Measurements from ENCODE around the gene TTLL7. TPM values are rescaled to one million over a fixed set of nuclear protein-coding genes. Genes with fewer than 3 reads are reported as not detected.

The TTLL7 gene
- total RNA-seq, 1 donor from 2014 or later: 37.9 TPM

GRCh38 chr1:83999316-83999819, 436 bp upstream of the TTLL7 start:
- peak overlapping the region; percentile 98 for H3K27ac ChIP-seq
- Mint-ChIP-seq H3K4me3 (peak overlapping the region; percentile 95), H3K27ac (peak overlapping the region; percentile 87), H3K9me3 (no peaks in the 10 kb centered on the region), H3K4me1 (peaks cover 20% of the 10 kb centered on the region), H3K36me3 (no peaks in the 10 kb centered on the region), H3K27me3 (ENCODE audit: insufficient read depth, low read depth) (peaks cover 10% of the 10 kb centered on the region)
- peak overlapping the region; percentile 96 for H3K4me3 ChIP-seq
- TF ChIP-seq EZH2phosphoT487 (IDR thresholded peaks at IDR 0.05) (peak; percentile 23), CTCF (IDR thresholded peaks at IDR 0.05) (no peak)
- peaks cover 9% of the 10 kb centered on the region for H3F3A ChIP-seq (ENCODE audit: low read depth)
- no peaks in the 10 kb centered on the region for H3K36me3 ChIP-seq
- no peaks in the 10 kb centered on the region for H4K20me1 ChIP-seq (ENCODE audit: low read depth)
- H3K27me3 ChIP-seq: peaks cover 52% of the 10 kb centered on the region
- DNase-seq (ENCODE audit: low spot score): peak; percentile 94
- H3K79me2 ChIP-seq (ENCODE audit: low read depth): peaks cover 16% of the 10 kb centered on the region
- H3K9me3 ChIP-seq (ENCODE audit: low read depth): no peaks in the 10 kb centered on the region
- H3K4me2 ChIP-seq: peak overlapping the region; percentile 80
- peak overlapping the region; percentile 92 for H3K9ac ChIP-seq
- H2AFZ ChIP-seq (replicated peaks): peak overlapping the region; percentile 100
- H3K4me1 ChIP-seq: peaks cover 14% of the 10 kb centered on the region

- no peak overlapping the region for H3K27ac ChIP-seq
- Mint-ChIP-seq H3K4me1 (peaks cover 20% of the 10 kb centered on the region), H3K4me3 (peak overlapping the region; percentile 95), H3K27ac (peak overlapping the region; percentile 78), H3K27me3 (ENCODE audit: insufficient read depth, low read depth) (peaks cover 10% of the 10 kb centered on the region), H3K9me3 (no peaks in the 10 kb centered on the region), H3K36me3 (no peaks in the 10 kb centered on the region)
- TF ChIP-seq CTCF (IDR thresholded peaks at IDR 0.05) (no peak), EZH2phosphoT487 (IDR thresholded peaks at IDR 0.05) (no peak), EZH2 (IDR thresholded peaks at IDR 0.05) (no peak)
- H3K4me1 ChIP-seq: peaks cover 14% of the 10 kb centered on the region
- peaks cover 9% of the 10 kb centered on the region for H3F3A ChIP-seq (ENCODE audit: low read depth)
- no peaks in the 10 kb centered on the region for H3K9me3 ChIP-seq (ENCODE audit: low read depth)
- peaks cover 48% of the 10 kb centered on the region for H3K27me3 ChIP-seq
- H3K4me2 ChIP-seq: peak overlapping the region; percentile 80
- no peak overlapping the region for H3K9ac ChIP-seq
- peak overlapping the region; percentile 100 for H2AFZ ChIP-seq (replicated peaks)
- H3K79me2 ChIP-seq (ENCODE audit: low read depth): peaks cover 21% of the 10 kb centered on the region
- H3K4me3 ChIP-seq: peak overlapping the region; percentile 96
- no peaks in the 10 kb centered on the region for H4K20me1 ChIP-seq (ENCODE audit: low read depth)
- DNase-seq (ENCODE audit: low spot score): no peak
- no peaks in the 10 kb centered on the region for H3K36me3 ChIP-seq
Observed at GRCh38 chr1:83998205-83998497, 781 bp downstream of the TTLL7 start.

- Histone ChIP-seq H2AFZ (replicated peaks) (no peak overlapping the region), H3K79me2 (ENCODE audit: low read depth) (peaks cover 22% of the 10 kb centered on the region), H3K27me3 (peaks cover 43% of the 10 kb centered on the region), H3K4me1 (peaks cover 14% of the 10 kb centered on the region), H3K36me3 (no peaks in the 10 kb centered on the region), H3K4me3 (no peak overlapping the region), H3K27ac (no peak overlapping the region), H3K9ac (no peak overlapping the region), H3K4me2 (no peak overlapping the region), H4K20me1 (ENCODE audit: low read depth) (no peaks in the 10 kb centered on the region), H3K9me3 (ENCODE audit: low read depth) (no peaks in the 10 kb centered on the region), H3F3A (ENCODE audit: low read depth) (peaks cover 9% of the 10 kb centered on the region)
- no peaks in the 10 kb centered on the region for H3K9me3 Mint-ChIP-seq
- peaks cover 10% of the 10 kb centered on the region for H3K27me3 Mint-ChIP-seq (ENCODE audit: insufficient read depth, low read depth)
- no peak overlapping the region for H3K4me3 Mint-ChIP-seq
- DNase-seq (ENCODE audit: low spot score): no peak
- H3K4me1 Mint-ChIP-seq: peaks cover 20% of the 10 kb centered on the region
- no peak overlapping the region for H3K27ac Mint-ChIP-seq
- H3K36me3 Mint-ChIP-seq: no peaks in the 10 kb centered on the region
- TF ChIP-seq EZH2phosphoT487 (IDR thresholded peaks at IDR 0.05) (no peak), CTCF (IDR thresholded peaks at IDR 0.05) (no peak), EZH2 (IDR thresholded peaks at IDR 0.05) (no peak)
Observed at GRCh38 chr1:83997631-83998030, 1.3 kb downstream of the TTLL7 start.
